ENCODE measurements around the gene OR2A2. TPM values are rescaled to one million over a fixed set of nuclear protein-coding genes. Genes with fewer than 3 reads are reported as not detected.

Gene OR2A2
- total RNA-seq, 1 donor from 2014 or later: not detected

- H3K79me2 ChIP-seq (ENCODE audit: low read depth): no peaks in the 10 kb centered on the region
- H2AFZ ChIP-seq (replicated peaks): no peak overlapping the region
- no peak for DNase-seq (ENCODE audit: low spot score)
- H3K36me3 ChIP-seq: no peaks in the 10 kb centered on the region
- Mint-ChIP-seq H3K4me3 (no peak overlapping the region), H3K27ac (no peak overlapping the region), H3K36me3 (no peaks in the 10 kb centered on the region), H3K9me3 (no peaks in the 10 kb centered on the region), H3K4me1 (no peaks in the 10 kb centered on the region), H3K27me3 (ENCODE audit: insufficient read depth, low read depth) (no peaks in the 10 kb centered on the region)
- no peak overlapping the region for H3K4me3 ChIP-seq
- H3F3A ChIP-seq (ENCODE audit: low read depth): no peaks in the 10 kb centered on the region
- no peak overlapping the region for H3K27ac ChIP-seq
- no peak for TF ChIP-seq EZH2phosphoT487 (IDR thresholded peaks at IDR 0.05)
- no peak for TF ChIP-seq EZH2 (IDR thresholded peaks at IDR 0.05)
- TF ChIP-seq CTCF (IDR thresholded peaks at IDR 0.05): no peak
- no peak overlapping the region for H3K9ac ChIP-seq
- H3K4me1 ChIP-seq: no peaks in the 10 kb centered on the region
- H3K27me3 ChIP-seq: no peaks in the 10 kb centered on the region
- no peaks in the 10 kb centered on the region for H3K9me3 ChIP-seq (ENCODE audit: low read depth)
- H4K20me1 ChIP-seq (ENCODE audit: low read depth): no peaks in the 10 kb centered on the region
- no peak overlapping the region for H3K4me2 ChIP-seq
Measured at GRCh38 chr7:144087230-144087629, 22.2 kb upstream of the OR2A2 start.

- H3K4me3 Mint-ChIP-seq: no peak overlapping the region
- Histone ChIP-seq H3K4me1 (no peaks in the 10 kb centered on the region), H3K4me2 (no peak overlapping the region), H3K4me3 (no peak overlapping the region), H3K9me3 (ENCODE audit: low read depth) (no peaks in the 10 kb centered on the region), H3K79me2 (ENCODE audit: low read depth) (no peaks in the 10 kb centered on the region), H3F3A (ENCODE audit: low read depth) (no peaks in the 10 kb centered on the region), H3K36me3 (no peaks in the 10 kb centered on the region), H3K27me3 (no peaks in the 10 kb centered on the region), H3K9ac (no peak overlapping the region), H2AFZ (replicated peaks) (no peak overlapping the region), H4K20me1 (ENCODE audit: low read depth) (no peaks in the 10 kb centered on the region), H3K27ac (no peak overlapping the region)
- TF ChIP-seq EZH2phosphoT487 (IDR thresholded peaks at IDR 0.05) (no peak), CTCF (IDR thresholded peaks at IDR 0.05) (no peak), EZH2 (IDR thresholded peaks at IDR 0.05) (no peak)
- H3K4me1 Mint-ChIP-seq: no peaks in the 10 kb centered on the region
- no peaks in the 10 kb centered on the region for H3K36me3 Mint-ChIP-seq
- DNase-seq (ENCODE audit: low spot score): no peak
- no peaks in the 10 kb centered on the region for H3K27me3 Mint-ChIP-seq (ENCODE audit: insufficient read depth, low read depth)
- H3K27ac Mint-ChIP-seq: no peak overlapping the region
- H3K9me3 Mint-ChIP-seq: no peaks in the 10 kb centered on the region
Measured at GRCh38 chr7:144090667-144091066, 18.7 kb upstream of the OR2A2 start.

GRCh38 chr7:144098776-144099175 is 10.6 kb upstream of the OR2A2 start:
- no peaks in the 10 kb centered on the region for H3K79me2 ChIP-seq (ENCODE audit: low read depth)
- H3K27ac Mint-ChIP-seq: no peak overlapping the region
- no peaks in the 10 kb centered on the region for H3K9me3 Mint-ChIP-seq
- no peak for DNase-seq (ENCODE audit: low spot score)
- H3K36me3 Mint-ChIP-seq: no peaks in the 10 kb centered on the region
- no peaks in the 10 kb centered on the region for H3K27me3 Mint-ChIP-seq (ENCODE audit: insufficient read depth, low read depth)
- no peaks in the 10 kb centered on the region for H3K4me1 Mint-ChIP-seq
- TF ChIP-seq EZH2phosphoT487 (IDR thresholded peaks at IDR 0.05) (no peak), EZH2 (IDR thresholded peaks at IDR 0.05) (no peak), CTCF (IDR thresholded peaks at IDR 0.05) (no peak)
- H3K9ac ChIP-seq: no peak overlapping the region
- no peaks in the 10 kb centered on the region for H3K4me1 ChIP-seq
- H3F3A ChIP-seq (ENCODE audit: low read depth): no peaks in the 10 kb centered on the region
- H3K27ac ChIP-seq: no peak overlapping the region
- H3K9me3 ChIP-seq (ENCODE audit: low read depth): no peaks in the 10 kb centered on the region
- no peak overlapping the region for H3K4me3 Mint-ChIP-seq
- no peaks in the 10 kb centered on the region for H4K20me1 ChIP-seq (ENCODE audit: low read depth)
- H3K36me3 ChIP-seq: no peaks in the 10 kb centered on the region
- H3K4me2 ChIP-seq: no peak overlapping the region
- no peaks in the 10 kb centered on the region for H3K27me3 ChIP-seq
- H2AFZ ChIP-seq (replicated peaks): no peak overlapping the region
- no peak overlapping the region for H3K4me3 ChIP-seq
